IMR-90 (cell line): ENCODE results near the gene CLIC4. TPM values are rescaled to one million over a fixed set of nuclear protein-coding genes. Genes with fewer than 3 reads are reported as not detected.

Experiments used
- ATAC-seq: fragments of 200-7000 bp; cut with Tn5 transposase; 2 replicates; pipeline ENCODE4 v1.9.1; 2020; ENCODE audit warnings: low read depth, mild to moderate bottlenecking, moderate library complexity
- BruUV-seq: library from RNA; stranded (reverse); fragments of 400-500 nt; replicated peaks from 2 replicates; lab custom pipeline; 2021; lab: Mats Ljungman, UMichigan
- CTCF ChIA-PET: fragments of 300-600 bp; formaldehyde crosslinking; extraction: SDS; loops from one replicate; lab custom pipeline; 2021; ENCODE audit warnings: antibody characterized with exemption; lab: Yijun Ruan, JAX
- POLR2A ChIA-PET: fragments of 300-600 bp; sonication (Branson Sonifier 250); formaldehyde crosslinking; loops from one replicate; lab custom pipeline; 2022; ENCODE audit warnings: antibody characterized with exemption; ENCODE audit not compliant: unreplicated experiment; lab: Charles Lee
- DNase-seq: peaks from one replicate; pipeline ENCODE4 v3.0.0; 2013
- H2AFZ ChIP-seq: replicated peaks from 2 replicates; pipeline ENCODE3; 2013; ENCODE audit warnings: low read length, mild to moderate bottlenecking; ENCODE audit not compliant: poor library complexity
- H2AK5ac ChIP-seq: 2 replicates; pipeline ENCODE4 v1.6.1; 2013; ENCODE audit warnings: low read depth, low read length, inconsistent platforms
- H2AK9ac ChIP-seq: replicated peaks from 2 replicates; pipeline ENCODE3; 2013; ENCODE audit warnings: mild to moderate bottlenecking, low read depth, low read length, moderate library complexity; ENCODE audit not compliant: poor library complexity
- H2BK120ac ChIP-seq: 2 replicates; pipeline ENCODE4 v1.6.1; 2013; ENCODE audit warnings: low read depth, low read length, inconsistent platforms
- H2BK15ac ChIP-seq: 3 replicates; pipeline ENCODE4 v1.6.1; 2013; ENCODE audit warnings: low read depth, low read length, inconsistent platforms
- H2BK20ac ChIP-seq: 2 replicates; pipeline ENCODE4 v1.6.1; 2013; ENCODE audit warnings: low read depth, mild to moderate bottlenecking, inconsistent platforms, low read length, moderate library complexity
- H2BK5ac ChIP-seq: 2 replicates; pipeline ENCODE4 v1.6.1; 2013; ENCODE audit warnings: mild to moderate bottlenecking, low read depth, low read length, inconsistent platforms; ENCODE audit not compliant: poor library complexity, severe bottlenecking
- H3K14ac ChIP-seq: replicated peaks from 2 replicates; pipeline ENCODE4 v1.6.1; 2013; ENCODE audit warnings: low read depth, low read length, inconsistent platforms
- H3K18ac ChIP-seq: 2 replicates; pipeline ENCODE4 v1.6.1; 2013; ENCODE audit warnings: low read depth, low read length, control low read depth
- H3K23ac ChIP-seq: 2 replicates; pipeline ENCODE4 v1.6.1; 2013; ENCODE audit warnings: low read depth, low read length, inconsistent platforms
- H3K27ac ChIP-seq: 2 replicates; pipeline ENCODE4 v1.5.1; 2013; ENCODE audit warnings: mild to moderate bottlenecking, control low read depth, low read length; ENCODE audit not compliant: insufficient read depth
- H3K27me3 ChIP-seq: 2 replicates; pipeline ENCODE4 v1.6.1; 2013; ENCODE audit warnings: low read length; ENCODE audit not compliant: control insufficient read depth, insufficient read depth
- H3K36me3 ChIP-seq: 2 replicates; pipeline ENCODE4 v1.6.1; 2013; ENCODE audit warnings: low read length, mixed read lengths; ENCODE audit not compliant: control insufficient read depth, insufficient read depth
- H3K4ac ChIP-seq: 2 replicates; pipeline ENCODE4 v1.6.1; 2013; ENCODE audit warnings: low read depth, low read length, inconsistent platforms
- H3K4me1 ChIP-seq: 2 replicates; pipeline ENCODE4 v1.6.1; 2013; ENCODE audit warnings: low read length, mixed read lengths; ENCODE audit not compliant: control insufficient read depth, insufficient read depth
- H3K4me2 ChIP-seq: 2 replicates; pipeline ENCODE4 v1.6.1; 2013; ENCODE audit warnings: low read depth, mild to moderate bottlenecking, control low read depth, low read length, moderate library complexity
- H3K4me3 ChIP-seq: 2 replicates; pipeline ENCODE4 v1.5.1; 2013; ENCODE audit warnings: low read depth, mild to moderate bottlenecking, control low read depth, low read length, moderate library complexity; ENCODE audit not compliant: insufficient read depth
- H3K56ac ChIP-seq: 2 replicates; pipeline ENCODE4 v1.6.1; 2013; ENCODE audit warnings: low read length, inconsistent platforms; ENCODE audit not compliant: insufficient read depth; ENCODE audit errors: extremely low read depth
- H3K79me1 ChIP-seq, 2 experiments: 2 replicates each; pipeline ENCODE4 v1.6.1; 2013; ENCODE audit warnings: low read length in 2 of 2, inconsistent platforms in 1 of 2, low read depth in 1 of 2
- H3K9ac ChIP-seq: 2 replicates; pipeline ENCODE4 v1.6.1; 2013; ENCODE audit warnings: low read depth, low read length, control low read depth
- H3K9me1 ChIP-seq: 2 replicates; pipeline ENCODE4 v1.6.1; 2013; ENCODE audit warnings: low read length, inconsistent platforms; ENCODE audit not compliant: insufficient read depth
- H3K9me3 ChIP-seq: 2 replicates; pipeline ENCODE4 v1.6.1; 2013; ENCODE audit warnings: low read length; ENCODE audit not compliant: control insufficient read depth, insufficient read depth
- H4K20me1 ChIP-seq: 2 replicates; pipeline ENCODE4 v1.6.1; 2013; ENCODE audit warnings: low read length, inconsistent platforms; ENCODE audit not compliant: insufficient read depth
- H4K5ac ChIP-seq: 2 replicates; pipeline ENCODE4 v1.6.1; 2013; ENCODE audit warnings: mild to moderate bottlenecking, low read depth, low read length, control low read depth
- H4K8ac ChIP-seq, 2 experiments: 2 replicates each; pipeline ENCODE4 v1.6.1; 2013; ENCODE audit warnings: low read depth in 2 of 2, low read length in 2 of 2, control low read depth in 1 of 2, inconsistent platforms in 1 of 2
- H4K91ac ChIP-seq: 2 replicates; pipeline ENCODE4 v1.6.1; 2013; ENCODE audit warnings: low read depth, low read length, inconsistent platforms; ENCODE audit not compliant: insufficient read depth
- CEBPB ChIP-seq: IDR thresholded peaks from 2 replicates; pipeline ENCODE4 v1.6.1; 2012; ENCODE audit warnings: low read depth, low read length, improper control_type of control experiment
- dilution Hi-C: fragments of 300-500 bp; cut with HindIII; formaldehyde crosslinking; loops from one replicate; pipeline ENCODE4 v1.14.3; 2018; ENCODE audit warnings: low sequenced_read_pairs; ENCODE audit not compliant: unreplicated experiment
- in situ Hi-C: fragments of 300-500 bp; cut with MboI; formaldehyde crosslinking; loops from 3 replicates; pipeline ENCODE4 v1.14.3; 2019; ENCODE audit warnings: low sequenced_read_pairs, inconsistent platforms, mixed read lengths
- intact Hi-C: fragments of 100-400 bp; cut with micrococcal nuclease; formaldehyde crosslinking; loops from 2 replicates; pipeline ENCODE4 v1.10.0; 2022
- polyA plus RNA-seq, 3 experiments: library from polyadenylated mRNA; depleted of rRNA; stranded (reverse); fragments of >200 nt; gene quantifications; 2 replicates each; pipeline ENCODE4 v1.2.3, GENCODE V29; 2012; ENCODE audit warnings: low replicate concordance in 1 of 3
- total RNA-seq: library from RNA; depleted of rRNA; stranded (reverse); fragments of >200 nt; gene quantifications from 2 replicates; pipeline ENCODE4 v1.2.3, GENCODE V29; 2012

Gene CLIC4
- total and polyA plus RNA-seq, 2 of the 4 experiments (the other 2 are of a cell fraction), result 242 to 392 TPM

GRCh38 chr1:24790490-24790889 lies 45.2 kb downstream of the CLIC4 start:
- no peak overlapping the region for H3K4ac ChIP-seq
- H2AK5ac ChIP-seq, result no peak overlapping the region
- H2AK9ac ChIP-seq, result no peak overlapping the region
- H2BK20ac ChIP-seq, result no peak overlapping the region
- H2BK120ac ChIP-seq, result no peak overlapping the region
- DNase-seq, result no peak
- 0 out of 2 replicates have a peak overlapping the region, but pooled peaks have one; percentile 3 for H4K91ac ChIP-seq
- H3K56ac ChIP-seq, result no peak overlapping the region
- peak overlapping the region; percentile 7; the same call in 1 of the 2 replicates for H3K27ac ChIP-seq
- peak overlapping the region; percentile 93; the same call in 1 of the 2 replicates for H3K23ac ChIP-seq
- H2BK5ac ChIP-seq, result peak overlapping the region; percentile 46
- peaks cover 6% of the 10 kb centered on the region for H3K36me3 ChIP-seq
- H3K14ac ChIP-seq, result 0 out of 2 replicates have a peak overlapping the region, but pooled peaks have one; percentile 14
- no peak overlapping the region for H3K18ac ChIP-seq
- intact Hi-C loops, result no loop called here
- ChIA-PET POLR2A (no interaction called here), CTCF (no interaction called here)
- H3K4me1 ChIP-seq, result peaks cover 12% of the 10 kb centered on the region
- in situ Hi-C loops, result no loop called here
- H3K4me2 ChIP-seq, result no peak overlapping the region
- dilution Hi-C loops, result no loop called here
- H3K9me1 ChIP-seq, result peaks cover 10% of the 10 kb centered on the region
- no peaks in the 10 kb centered on the region for H3K9me3 ChIP-seq
- no peaks in the 10 kb centered on the region for H3K27me3 ChIP-seq
- ATAC-seq, result no peak
- H4K5ac ChIP-seq, result no peak overlapping the region
- no peak overlapping the region for H3K4me3 ChIP-seq
- no TSS peak for BruUV-seq
- H3K9ac ChIP-seq, result no peak overlapping the region
- peaks cover 0 to 42% of the 10 kb centered on the region in 2 experiments; a peak in 2 of 4 replicates for H3K79me1 ChIP-seq
- H4K8ac ChIP-seq, result peak overlapping the region in 1 of 2 experiments; percentile 24; a peak in 1 of 4 replicates
- no peak for TF ChIP-seq CEBPB
- no peak overlapping the region for H2AFZ ChIP-seq
- H4K20me1 ChIP-seq, result peaks cover 86% of the 10 kb centered on the region
- H2BK15ac ChIP-seq, result no peak overlapping the region
